ENCODE results near the gene MALT1.
"Not testable (repeated sequence)": the region's sequence is repeated elsewhere in the genome, so short reads cannot be mapped to it uniquely, and the experiment has no call there.

MALT1 gene, protein sequence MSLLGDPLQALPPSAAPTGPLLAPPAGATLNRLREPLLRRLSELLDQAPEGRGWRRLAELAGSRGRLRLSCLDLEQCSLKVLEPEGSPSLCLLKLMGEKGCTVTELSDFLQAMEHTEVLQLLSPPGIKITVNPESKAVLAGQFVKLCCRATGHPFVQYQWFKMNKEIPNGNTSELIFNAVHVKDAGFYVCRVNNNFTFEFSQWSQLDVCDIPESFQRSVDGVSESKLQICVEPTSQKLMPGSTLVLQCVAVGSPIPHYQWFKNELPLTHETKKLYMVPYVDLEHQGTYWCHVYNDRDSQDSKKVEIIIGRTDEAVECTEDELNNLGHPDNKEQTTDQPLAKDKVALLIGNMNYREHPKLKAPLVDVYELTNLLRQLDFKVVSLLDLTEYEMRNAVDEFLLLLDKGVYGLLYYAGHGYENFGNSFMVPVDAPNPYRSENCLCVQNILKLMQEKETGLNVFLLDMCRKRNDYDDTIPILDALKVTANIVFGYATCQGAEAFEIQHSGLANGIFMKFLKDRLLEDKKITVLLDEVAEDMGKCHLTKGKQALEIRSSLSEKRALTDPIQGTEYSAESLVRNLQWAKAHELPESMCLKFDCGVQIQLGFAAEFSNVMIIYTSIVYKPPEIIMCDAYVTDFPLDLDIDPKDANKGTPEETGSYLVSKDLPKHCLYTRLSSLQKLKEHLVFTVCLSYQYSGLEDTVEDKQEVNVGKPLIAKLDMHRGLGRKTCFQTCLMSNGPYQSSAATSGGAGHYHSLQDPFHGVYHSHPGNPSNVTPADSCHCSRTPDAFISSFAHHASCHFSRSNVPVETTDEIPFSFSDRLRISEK

DNA sequence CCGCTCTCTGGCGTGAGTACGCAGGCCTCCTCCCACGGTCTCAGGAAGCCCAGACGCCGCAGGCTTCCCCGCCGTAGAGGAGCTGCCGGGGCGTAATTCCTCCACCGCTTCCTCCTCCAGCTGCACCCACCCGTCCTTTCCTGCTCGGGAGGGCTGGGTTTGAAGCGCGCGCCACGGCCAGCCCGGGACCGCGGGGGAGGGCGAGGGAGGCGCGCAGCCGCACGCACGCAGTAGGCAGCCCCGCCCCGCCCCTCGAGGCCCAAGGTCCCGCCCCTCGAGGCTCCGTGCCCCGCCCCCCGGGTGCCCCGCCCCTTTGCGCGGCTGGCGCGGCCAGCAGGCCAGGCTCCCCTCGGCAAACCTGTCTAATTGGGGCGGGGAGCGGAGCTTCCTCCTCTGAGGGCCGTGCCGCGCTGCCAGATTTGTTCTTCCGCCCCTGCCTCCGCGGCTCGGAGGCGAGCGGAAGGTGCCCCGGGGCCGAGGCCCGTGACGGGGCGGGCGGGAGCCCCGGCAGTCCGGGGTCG is at the start of gene MALT1:
Gene MALT1 (plus strand): TSS at position 355 of the 521 bp plus-strand sequence. CDS start 179 bp downstream, outside the sequence.
- in situ Hi-C loops (cut with HindIII; ENCODE audit: low sequenced_read_pairs) = no loop called here

DNA sequence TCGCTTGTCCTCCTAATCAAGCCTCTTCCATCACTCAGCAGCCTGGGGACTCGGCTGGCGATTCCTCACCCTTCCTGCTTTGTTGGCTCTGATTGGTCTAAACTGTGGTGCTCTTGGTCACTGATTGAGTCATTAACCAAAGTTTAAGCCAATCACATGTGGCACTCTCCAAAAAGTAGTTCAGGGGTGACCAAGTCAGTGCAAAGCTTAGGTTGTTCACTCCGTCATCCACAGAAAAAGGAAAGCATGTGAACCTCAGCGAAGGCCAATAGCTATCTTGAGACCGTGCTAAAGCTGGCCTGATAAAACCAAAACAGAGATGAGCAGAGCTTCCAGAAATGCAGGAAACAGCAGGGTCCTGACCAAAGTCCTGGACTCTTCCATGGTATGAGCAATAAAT is 47.3 kb upstream of the MALT1 start:
- in situ Hi-C loops (cut with HindIII; ENCODE audit: low sequenced_read_pairs) = no loop called here

DNA sequence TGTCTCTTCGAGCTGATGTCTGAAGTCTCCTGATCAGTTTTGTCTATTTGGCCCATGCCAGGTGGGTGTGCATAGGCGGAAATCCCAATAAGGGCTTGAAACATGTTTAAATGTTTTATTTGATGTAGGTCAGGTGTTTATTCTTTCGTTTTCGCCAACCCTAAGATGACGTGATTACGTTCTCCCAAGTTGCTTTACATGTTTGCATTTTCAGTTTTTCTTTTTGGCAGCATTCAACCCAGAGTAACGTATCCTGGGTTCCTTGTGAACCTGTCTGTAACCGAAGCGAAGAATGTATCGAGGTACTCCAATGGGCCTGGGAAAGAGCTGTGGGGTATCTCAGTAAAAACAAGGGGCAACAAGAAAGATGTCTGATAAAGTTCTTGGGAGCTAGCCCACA is 45.4 kb upstream of the MALT1 start:
- in situ Hi-C loops (cut with HindIII; ENCODE audit: low sequenced_read_pairs) = no loop called here

DNA sequence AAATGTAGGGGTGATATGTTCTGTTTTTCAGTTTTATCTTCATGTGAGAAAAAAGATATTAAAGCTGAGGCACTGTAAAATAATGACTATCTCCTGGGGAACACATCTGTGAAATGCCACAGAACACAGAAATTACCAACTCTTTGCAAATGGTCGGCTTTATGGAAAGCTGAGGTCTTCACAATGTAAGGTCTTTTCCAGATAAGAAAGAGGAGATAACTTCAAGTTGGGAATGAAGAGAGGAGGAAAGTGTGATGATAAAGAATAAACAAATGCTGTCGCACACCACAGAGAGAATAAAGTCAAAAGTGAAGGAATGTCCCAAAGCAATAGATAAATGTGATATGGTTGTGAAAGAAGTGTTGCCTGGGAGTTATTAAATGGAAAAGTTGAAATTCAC is 41.2 kb upstream of the MALT1 start:
- in situ Hi-C loops (cut with HindIII; ENCODE audit: low sequenced_read_pairs) = no loop called here

DNA sequence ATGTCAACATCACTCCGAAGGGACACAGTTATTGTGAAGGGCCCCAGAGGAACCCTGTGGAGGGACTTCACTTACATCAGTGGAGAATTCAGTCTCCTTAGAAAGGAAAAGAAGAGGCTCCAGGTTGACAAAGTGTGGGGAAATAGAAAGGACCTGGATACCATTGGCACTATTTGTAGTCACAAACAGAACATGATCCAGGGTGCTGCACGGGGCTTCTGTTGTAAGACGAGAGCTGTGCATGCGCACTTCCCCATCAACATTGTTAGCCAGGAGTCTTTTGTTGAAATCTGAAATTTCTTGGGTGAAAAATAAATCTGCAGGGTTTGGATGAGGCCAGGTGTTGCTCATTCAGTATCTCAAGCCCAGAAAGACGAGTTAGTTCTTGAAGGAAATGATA is 40.0 kb upstream of the MALT1 start:
- in situ Hi-C loops (cut with HindIII; ENCODE audit: low sequenced_read_pairs) = no loop called here

DNA sequence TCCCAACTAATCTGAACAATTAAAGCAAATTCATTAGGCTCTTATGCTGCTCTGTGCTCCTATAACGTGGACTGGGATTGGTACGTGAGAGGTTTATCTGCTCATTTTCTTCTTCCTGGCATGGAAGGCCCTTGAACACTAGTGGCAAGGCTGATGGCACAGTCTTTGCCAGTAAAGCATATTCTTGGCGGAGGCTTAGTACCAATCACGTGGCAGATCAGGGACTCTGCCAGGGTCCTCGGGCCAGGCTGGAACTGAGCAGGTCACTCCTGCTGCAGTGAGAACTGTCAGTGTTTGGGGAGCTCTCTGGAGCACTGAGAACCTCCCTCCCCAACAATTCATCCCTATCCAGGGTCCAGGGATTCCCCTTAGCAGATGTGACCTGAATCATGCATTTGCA is 38.7 kb upstream of the MALT1 start:
- in situ Hi-C loops (cut with HindIII; ENCODE audit: low sequenced_read_pairs) = no loop called here

DNA sequence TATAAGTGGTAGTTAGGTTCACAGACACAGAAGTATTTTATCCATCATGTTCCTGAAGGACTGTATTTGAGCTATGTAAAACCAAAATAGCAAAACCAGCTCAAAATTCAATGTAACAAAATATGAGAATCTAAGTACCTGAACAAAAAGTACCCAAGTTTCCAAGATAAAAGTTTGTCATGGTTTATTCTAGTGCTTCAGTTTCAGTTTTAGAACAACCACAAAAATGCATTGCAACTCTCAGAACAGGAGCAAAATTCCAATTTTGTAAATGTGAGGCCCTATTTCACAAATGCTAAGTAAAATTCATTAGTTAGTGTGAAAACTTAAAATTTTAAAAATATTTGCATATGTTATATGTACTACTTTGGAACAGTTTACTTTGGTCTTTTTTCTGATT is 37.4 kb upstream of the MALT1 start:
- in situ Hi-C loops (cut with HindIII; ENCODE audit: low sequenced_read_pairs) = no loop called here

DNA sequence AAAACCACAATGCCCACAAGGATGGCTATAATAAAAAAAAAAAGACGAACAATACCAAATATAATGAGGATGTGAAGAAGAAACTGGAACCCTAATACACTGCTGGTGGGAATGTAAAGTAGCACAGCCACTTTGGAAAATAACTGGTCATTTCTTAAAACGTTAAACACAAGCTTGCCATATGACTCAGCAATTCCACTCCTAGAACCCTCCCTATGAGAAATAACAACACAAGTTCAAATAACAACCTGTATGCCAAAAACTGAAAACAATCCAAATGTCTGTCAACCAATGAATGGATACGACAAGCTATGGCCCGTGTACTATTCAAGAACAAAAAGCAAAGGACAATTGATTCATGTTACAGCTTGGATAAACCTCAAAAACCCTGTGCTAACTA is 35.4 kb upstream of the MALT1 start:
- in situ Hi-C loops (cut with HindIII; ENCODE audit: low sequenced_read_pairs) = loop anchor here (5.0 kb wide), 3 partner anchors 49 to 89 kb away; no protein-coding TSS in a partner anchor

DNA sequence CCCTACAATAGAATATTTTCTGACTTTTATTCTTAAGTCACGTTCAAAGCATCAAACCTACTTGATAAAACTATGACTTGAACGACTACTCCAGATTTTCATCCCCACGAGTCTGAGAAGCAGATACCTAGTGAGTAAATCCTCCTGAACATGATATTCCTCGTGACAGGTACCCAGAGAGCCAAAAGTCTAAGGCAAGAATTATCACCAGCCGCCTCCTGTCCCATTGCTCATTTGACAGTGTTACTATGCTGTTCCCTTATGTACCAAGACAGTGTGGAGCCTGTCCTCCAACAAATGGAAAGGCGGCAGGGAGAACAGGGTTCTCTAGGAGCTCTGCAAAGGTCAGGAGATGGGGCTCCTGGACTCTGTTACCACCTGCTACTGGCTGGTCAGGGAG is 34.1 kb upstream of the MALT1 start:
- in situ Hi-C loops (cut with HindIII; ENCODE audit: low sequenced_read_pairs) = loop anchor here (5.0 kb wide), 3 partner anchors 50 to 90 kb away; no protein-coding TSS in a partner anchor

DNA sequence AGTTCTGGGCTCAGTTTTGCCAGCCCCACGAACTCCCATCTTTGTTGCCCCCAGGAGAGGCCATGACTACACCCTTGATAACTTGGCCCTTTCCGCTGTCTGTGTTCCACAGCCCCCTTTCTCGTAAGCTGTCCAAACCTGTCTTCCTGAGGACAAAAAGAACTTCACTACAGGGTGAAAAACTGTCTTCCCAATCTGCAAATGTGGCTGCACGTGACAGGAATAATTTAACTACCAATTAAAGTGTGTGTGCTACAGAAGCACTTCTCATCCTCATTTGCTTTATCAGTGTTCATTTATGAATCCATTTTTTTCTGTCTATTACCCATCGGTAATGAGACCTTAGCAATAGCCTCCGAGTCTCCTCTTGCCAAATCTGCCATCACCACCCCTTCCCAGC is 33.3 kb upstream of the MALT1 start:
- in situ Hi-C loops (cut with HindIII; ENCODE audit: low sequenced_read_pairs) = loop anchor here (5.0 kb wide), 3 partner anchors 51 to 91 kb away; no protein-coding TSS in a partner anchor

DNA sequence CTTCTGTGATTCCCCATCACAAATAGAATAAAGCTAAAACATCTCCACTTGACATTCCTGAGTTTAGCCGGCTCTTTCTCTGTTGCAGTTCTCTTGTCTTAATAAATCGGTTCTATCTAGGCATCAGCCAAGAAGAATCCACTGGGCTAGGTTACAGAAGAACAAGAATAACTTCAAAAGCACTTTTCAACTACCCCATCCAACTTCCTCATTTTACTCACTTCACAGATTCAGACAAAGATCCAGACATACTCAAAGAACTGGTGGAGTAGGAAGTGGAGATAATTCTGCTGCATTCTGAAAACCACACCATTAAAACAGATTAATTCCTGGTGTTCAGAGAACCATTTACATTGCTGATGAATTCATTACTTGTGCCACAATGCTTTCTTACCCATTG is 32.8 kb upstream of the MALT1 start:
- in situ Hi-C loops (cut with HindIII; ENCODE audit: low sequenced_read_pairs) = loop anchor here (5.0 kb wide), 3 partner anchors 51 to 91 kb away; no protein-coding TSS in a partner anchor

DNA sequence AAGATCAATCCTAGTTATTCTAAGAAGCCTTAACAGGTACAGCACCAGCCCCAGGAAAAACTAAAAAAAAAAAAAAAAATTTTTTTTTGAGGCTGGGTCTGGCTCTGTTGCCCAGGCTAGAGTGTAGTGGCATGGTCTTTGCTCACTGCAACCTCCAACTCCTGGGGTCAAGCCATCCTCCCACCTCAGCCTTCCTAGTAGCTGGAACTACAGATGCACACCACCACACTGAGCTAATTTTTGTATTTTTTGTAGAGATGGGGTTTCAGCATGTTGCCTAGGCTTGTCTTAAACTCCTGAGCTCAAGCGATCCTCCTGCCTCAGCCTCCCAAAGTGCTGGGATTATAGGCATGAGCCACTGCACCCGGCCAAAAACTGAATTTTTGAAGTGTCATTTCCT is 32.0 kb upstream of the MALT1 start:
- in situ Hi-C loops (cut with HindIII; ENCODE audit: low sequenced_read_pairs) = loop anchor here (5.0 kb wide), 3 partner anchors 52 to 92 kb away; no protein-coding TSS in a partner anchor

DNA sequence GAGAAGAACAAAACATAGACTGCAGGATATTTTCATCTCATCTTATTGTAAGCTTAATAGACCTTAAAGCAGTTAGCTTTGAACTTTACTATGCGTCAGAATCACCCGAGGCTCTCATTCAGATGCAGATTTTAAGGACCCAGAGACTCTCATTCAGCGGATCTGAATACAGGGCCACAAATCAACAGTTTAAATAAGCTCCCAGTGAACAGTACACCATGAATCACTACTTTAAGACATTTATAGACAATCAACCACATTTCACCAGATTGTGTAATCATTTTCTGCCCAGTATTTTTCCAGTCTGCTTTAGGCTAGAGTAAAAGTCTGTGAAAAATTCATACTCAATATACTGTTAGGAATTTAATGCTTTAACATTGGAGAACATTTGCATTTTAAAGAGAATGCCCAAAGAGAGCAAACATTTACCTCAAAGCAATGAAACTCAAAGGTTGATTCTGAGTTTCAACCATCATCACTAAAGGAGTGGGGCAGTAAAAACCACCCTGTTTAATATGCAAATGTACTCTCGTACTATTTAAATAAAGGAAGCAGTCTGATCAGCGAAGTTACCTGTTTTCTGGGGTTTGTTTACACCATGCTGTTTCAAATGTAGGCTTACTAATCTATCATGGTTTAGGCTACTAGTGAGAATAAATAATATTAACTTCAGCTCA is 31.4 kb upstream of the MALT1 start:
- in situ Hi-C loops (cut with HindIII; ENCODE audit: low sequenced_read_pairs) = loop anchor here (5.0 kb wide), 3 partner anchors 53 to 93 kb away; no protein-coding TSS in a partner anchor

DNA sequence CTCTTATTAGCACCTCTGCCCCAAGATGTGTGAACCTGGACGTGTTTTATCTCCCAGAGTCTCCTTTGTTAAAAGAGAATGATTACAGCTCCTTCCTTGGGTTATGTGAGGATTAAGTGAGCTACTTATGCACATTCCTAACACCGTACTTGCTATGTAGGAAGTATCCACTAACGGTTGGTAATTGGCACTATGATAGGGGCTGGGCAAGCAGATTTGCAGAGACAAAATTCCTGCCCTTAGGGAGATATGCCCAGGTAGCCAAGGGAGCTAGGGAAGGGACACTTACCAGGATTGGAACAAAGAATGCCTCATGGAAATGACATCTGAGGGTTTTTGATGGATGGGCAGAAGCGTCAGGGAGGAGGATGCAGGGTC is 30.8 kb upstream of the MALT1 start:
- in situ Hi-C loops (cut with HindIII; ENCODE audit: low sequenced_read_pairs) = no loop called here

DNA sequence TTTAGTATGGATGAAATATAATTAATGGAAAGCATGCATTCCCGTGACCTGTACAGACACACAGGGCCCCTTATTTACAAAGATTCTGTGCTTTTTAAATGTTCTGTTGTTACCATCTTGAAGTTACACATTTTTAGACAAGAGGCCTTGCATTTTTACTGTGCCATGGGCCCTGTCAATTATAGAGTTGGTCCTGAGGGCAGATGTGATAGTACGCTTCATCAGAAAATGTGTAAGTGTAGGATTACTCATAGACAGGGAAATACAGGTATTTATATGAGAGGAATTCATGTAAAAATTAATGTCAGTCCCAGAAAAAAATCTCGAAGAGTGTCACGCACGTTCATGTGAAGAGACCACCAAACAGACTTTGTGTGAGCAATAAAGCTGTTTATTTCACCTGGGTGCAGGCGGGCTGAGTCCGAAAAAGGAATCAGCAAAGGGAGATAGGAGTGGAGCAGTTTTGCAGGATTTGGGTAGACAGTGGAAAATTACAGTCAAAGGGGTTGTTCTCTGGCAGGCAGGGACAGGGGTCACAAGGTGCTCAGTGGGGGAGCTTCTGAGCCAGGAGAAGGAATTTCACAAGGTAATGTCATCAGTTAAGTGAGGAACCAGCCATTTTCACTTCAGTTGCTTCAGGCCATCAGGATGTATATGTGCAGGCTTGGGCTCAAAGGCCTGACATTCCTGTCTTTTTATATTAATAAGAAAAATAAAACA is 30.2 kb upstream of the MALT1 start:
- in situ Hi-C loops (cut with HindIII; ENCODE audit: low sequenced_read_pairs) = no loop called here

DNA sequence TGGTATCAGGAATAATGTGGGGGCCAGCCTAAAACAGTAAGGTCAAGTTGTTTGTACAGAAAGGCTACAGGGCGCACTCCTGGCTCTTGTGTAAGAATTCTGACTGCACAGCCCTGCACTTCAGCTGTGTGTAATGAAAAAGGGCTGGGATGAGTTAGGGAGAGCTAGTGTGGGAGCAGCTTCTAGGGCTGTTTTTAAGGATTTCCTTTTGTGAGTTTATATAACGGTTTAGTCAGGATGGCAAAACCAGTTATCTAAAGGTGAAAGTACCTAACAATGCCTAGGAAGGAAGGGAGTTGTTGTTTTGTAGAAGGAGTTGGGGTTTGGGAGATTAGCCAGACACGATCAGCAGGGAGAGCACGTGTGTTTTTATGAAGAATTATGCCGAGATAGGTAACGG is 27.7 kb upstream of the MALT1 start:
- in situ Hi-C loops (cut with HindIII; ENCODE audit: low sequenced_read_pairs) = not testable (repeated sequence)

DNA sequence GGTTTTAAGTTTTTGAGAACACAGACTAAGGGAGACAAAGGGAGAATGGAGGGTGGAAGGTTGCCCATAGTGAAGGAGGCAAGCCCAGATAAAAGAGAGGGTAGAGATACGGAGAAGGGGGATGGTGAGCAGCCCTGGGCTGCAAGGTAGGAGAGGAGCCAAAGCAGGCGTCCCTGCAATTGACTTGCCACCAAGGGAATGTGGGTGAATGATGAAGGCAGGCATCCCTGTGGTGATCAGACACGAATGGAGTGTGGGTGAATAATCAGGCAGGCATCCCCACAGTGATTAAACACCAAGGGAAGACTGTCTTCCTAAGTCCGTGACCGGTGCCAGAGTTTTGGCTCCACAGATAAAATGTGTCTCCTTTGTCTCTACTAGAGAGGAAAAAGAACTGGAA is 25.9 kb upstream of the MALT1 start:
- in situ Hi-C loops (cut with HindIII; ENCODE audit: low sequenced_read_pairs) = no loop called here

DNA sequence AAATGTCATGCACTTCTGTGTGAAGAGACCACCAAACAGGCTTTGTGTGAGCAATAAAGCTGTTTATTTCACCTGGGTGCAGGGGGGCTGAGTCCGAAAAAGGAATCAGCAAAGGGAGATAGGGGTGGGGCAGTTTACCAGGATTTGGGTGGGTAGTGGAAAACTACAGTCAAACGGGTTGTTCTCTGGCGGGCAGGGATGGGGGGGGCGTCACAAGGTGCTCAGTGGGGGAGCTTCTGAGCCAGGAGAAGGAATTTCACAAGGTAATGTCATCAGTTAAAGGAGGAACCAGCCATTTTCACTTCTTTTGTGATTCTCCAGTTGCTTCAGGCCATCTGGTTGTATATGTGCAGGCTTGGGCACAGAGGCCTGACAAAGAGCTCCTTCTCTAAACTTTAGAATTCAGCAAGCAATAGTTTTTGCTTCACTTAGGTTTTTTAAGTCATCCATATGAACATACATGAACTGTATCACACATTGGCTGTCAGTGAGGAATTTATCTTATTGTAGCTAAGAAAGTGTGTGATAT is 24.9 kb upstream of the MALT1 start:
- in situ Hi-C loops (cut with HindIII; ENCODE audit: low sequenced_read_pairs) = no loop called here

DNA sequence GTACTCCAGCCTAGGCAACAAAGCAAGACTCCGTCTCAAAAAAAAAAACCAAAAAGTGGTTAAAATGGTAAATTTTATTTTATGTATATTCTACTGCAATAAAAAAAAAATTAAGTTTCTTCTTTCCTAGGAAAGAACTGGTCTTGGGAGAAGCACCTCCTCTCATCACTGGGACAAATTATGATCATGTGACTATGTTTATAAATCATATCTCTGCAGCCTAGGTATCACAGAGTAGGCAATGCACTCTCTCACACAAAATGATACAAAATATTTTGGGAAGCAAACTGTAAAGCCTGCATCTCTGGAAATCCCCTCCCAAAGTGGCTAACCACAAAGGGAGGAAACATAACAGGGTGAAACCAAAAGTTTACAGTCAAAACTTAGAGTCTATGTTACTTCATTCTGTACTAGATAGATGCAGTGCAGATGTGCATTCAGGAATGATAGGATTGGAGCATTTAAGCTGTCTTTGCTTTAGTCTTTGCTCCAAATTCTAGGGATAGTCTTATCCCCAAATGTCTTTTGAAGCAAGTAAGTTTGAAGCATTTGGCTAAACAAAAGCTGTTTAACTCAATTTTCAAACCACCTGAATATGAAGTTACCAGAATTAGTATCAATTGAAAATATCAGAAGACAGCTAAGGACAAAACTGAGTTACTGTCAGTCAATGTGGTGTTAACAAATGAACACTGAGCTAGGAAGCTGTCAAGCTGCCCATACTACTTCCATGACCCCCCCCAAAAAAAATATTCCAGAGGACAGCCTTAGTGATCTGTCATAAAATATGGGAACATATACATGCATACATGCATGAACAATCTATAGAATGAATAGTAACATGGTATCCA is 21.1 kb upstream of the MALT1 start:
- in situ Hi-C loops (cut with HindIII; ENCODE audit: low sequenced_read_pairs) = no loop called here
